ENCODE data around the gene CDK18.

- TF ChIP-seq, protein P1, sequence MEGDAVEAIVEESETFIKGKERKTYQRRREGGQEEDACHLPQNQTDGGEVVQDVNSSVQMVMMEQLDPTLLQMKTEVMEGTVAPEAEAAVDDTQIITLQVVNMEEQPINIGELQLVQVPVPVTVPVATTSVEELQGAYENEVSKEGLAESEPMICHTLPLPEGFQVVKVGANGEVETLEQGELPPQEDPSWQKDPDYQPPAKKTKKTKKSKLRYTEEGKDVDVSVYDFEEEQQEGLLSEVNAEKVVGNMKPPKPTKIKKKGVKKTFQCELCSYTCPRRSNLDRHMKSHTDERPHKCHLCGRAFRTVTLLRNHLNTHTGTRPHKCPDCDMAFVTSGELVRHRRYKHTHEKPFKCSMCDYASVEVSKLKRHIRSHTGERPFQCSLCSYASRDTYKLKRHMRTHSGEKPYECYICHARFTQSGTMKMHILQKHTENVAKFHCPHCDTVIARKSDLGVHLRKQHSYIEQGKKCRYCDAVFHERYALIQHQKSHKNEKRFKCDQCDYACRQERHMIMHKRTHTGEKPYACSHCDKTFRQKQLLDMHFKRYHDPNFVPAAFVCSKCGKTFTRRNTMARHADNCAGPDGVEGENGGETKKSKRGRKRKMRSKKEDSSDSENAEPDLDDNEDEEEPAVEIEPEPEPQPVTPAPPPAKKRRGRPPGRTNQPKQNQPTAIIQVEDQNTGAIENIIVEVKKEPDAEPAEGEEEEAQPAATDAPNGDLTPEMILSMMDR (IDR thresholded peaks at IDR 0.05) = no peak
- TF ChIP-seq POLR2A (IDR thresholded peaks at IDR 0.05) = no peak
Observed at GRCh38 chr1:205512059-205513045, 7.9 kb downstream of the CDK18 start.

Data from adrenal gland (tissue), 5 donors.